ENCODE results near the gene GUCY1A1. TPM values are rescaled to one million over a fixed set of nuclear protein-coding genes. Genes with fewer than 3 reads are reported as not detected.

The GUCY1A1 gene
- total and polyA plus RNA-seq, 7 donors, result 1.2 to 254 (median 87.5) TPM

- no peak for TF ChIP-seq POLR2A (IDR thresholded peaks at IDR 0.05)
- TF ChIP-seq EP300 (IDR thresholded peaks at IDR 0.05), result no peak
- H3K4me1 ChIP-seq, result peaks cover 0 to 62% (median 47%) of the 10 kb centered on the region in 4 donors
- 18 to 56% methylated on average over 2 of the region's 2 CpGs for WGBS, 2 donors
Measured at GRCh38 chr4:155769090-155769489, 102.4 kb downstream of the GUCY1A1 start.

GRCh38 chr4:155772459-155773195, 106.0 kb downstream of the GUCY1A1 start:
- intact Hi-C loops (cut with DNase I), result loop anchor here (10.0 kb wide), 1 partner anchor 248 kb away; no protein-coding TSS in a partner anchor
- peak overlapping the region; percentile 42 to 78 (median 72) for H3K27ac ChIP-seq
- 89 to 90% methylated on average over 8 of the region's 8 CpGs for WGBS, 2 donors
- H3K4me1 ChIP-seq, result peaks cover 0 to 45% (median 32%) of the 10 kb centered on the region in 4 donors
- no peaks in the 10 kb centered on the region for H3K9me3 ChIP-seq
- H3K4me3 ChIP-seq, result no peak overlapping the region
- TF ChIP-seq POLR2AphosphoS5 (IDR thresholded peaks at IDR 0.05), result peak in 1 of 4 donors; percentile 44
- no peak for TF ChIP-seq EP300 (IDR thresholded peaks at IDR 0.05)
- peaks cover 0 to 22% (median 5%) of the 10 kb centered on the region in 4 donors for H3K36me3 ChIP-seq
- no peak for DNase-seq
- H3K27me3 ChIP-seq, result no peaks in the 10 kb centered on the region

More at GRCh38 chr4:155769090-155769489, 102.4 kb downstream of the GUCY1A1 start:
- no peak for DNase-seq
- H3K4me3 ChIP-seq, result no peak overlapping the region
- peak overlapping the region in 2 of 4 donors; percentile 29 to 30 for H3K27ac ChIP-seq
- H3K9me3 ChIP-seq, result no peaks in the 10 kb centered on the region
- H3K27me3 ChIP-seq, result no peaks in the 10 kb centered on the region
- intact Hi-C loops (cut with DNase I), result no loop called here
- H3K36me3 ChIP-seq, result no peaks in the 10 kb centered on the region

DNA sequence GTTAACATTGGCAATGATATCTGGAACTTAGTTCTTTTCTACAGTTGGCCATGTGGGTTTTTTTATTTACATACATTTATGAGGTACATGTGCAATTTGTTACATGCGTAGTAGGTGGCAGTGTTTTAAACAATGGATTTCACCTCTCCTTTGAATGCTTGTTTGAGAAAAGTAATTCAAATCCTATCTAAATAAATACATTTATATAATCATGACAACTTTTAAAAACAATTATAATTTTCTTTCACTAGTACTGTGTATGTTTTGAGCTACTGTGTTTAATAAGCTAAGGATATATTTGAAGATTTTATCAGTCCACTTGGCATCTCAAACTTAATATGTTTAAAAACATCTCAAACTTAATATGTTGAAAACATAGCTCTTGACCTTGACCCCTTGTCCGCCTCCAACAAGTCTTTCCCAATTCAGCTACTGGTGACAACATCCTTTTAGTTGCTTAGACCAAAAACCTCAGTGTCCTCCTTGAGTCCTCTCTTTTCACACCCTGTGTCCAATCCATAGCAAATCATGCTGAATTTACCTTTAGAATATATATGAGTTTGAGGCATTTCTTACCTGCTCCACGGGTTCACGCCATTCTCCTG, 106.7 kb downstream of the GUCY1A1 start:
- H3K27ac ChIP-seq, result peak overlapping the region; percentile 42 to 78 (median 72)

GRCh38 chr4:155774033-155774432, 107.4 kb downstream of the GUCY1A1 start:
- Histone ChIP-seq H3K27me3 (no peaks in the 10 kb centered on the region), H3K9me3 (no peaks in the 10 kb centered on the region), H3K4me3 (no peak overlapping the region), H3K36me3 (peaks cover 0 to 22% (median 5%) of the 10 kb centered on the region in 4 donors), H3K4me1 (peaks cover 0 to 53% (median 44%) of the 10 kb centered on the region in 4 donors), H3K27ac (peak overlapping the region in 3 of 4 donors; percentile 71 to 78 (median 73))
- no peak for TF ChIP-seq EP300 (IDR thresholded peaks at IDR 0.05)
- TF ChIP-seq POLR2AphosphoS5 (IDR thresholded peaks at IDR 0.05), result no peak
- TF ChIP-seq POLR2A (IDR thresholded peaks at IDR 0.05), result no peak
- no peak for TF ChIP-seq CTCF (IDR thresholded peaks at IDR 0.05)
- intact Hi-C loops (cut with DNase I), result loop anchor here (10.0 kb wide), 1 partner anchor 249 kb away; no protein-coding TSS in a partner anchor
- WGBS, 2 donors, result 82 to 84% methylated on average over 4 of the region's 4 CpGs
- DNase-seq, result no peak

More for the DNA sequence above, 106.7 kb downstream of the GUCY1A1 start:
- intact Hi-C loops (cut with DNase I), result loop anchor here (10.0 kb wide), 1 partner anchor 248 kb away; no protein-coding TSS in a partner anchor
- H3K4me3 ChIP-seq, result no peak overlapping the region
- no peaks in the 10 kb centered on the region for H3K9me3 ChIP-seq
- H3K27me3 ChIP-seq, result no peaks in the 10 kb centered on the region
- peak; percentile 73 for DNase-seq
- peak in 3 of 4 donors; percentile 5 to 55 (median 13) for TF ChIP-seq POLR2AphosphoS5 (IDR thresholded peaks at IDR 0.05)
- no peak for TF ChIP-seq EP300 (IDR thresholded peaks at IDR 0.05)
- TF ChIP-seq POLR2A (IDR thresholded peaks at IDR 0.05), result no peak
- TF ChIP-seq CTCF (IDR thresholded peaks at IDR 0.05), result no peak
- WGBS, 2 donors, result 78 to 87% methylated on average over 4 of the region's 4 CpGs
- H3K4me1 ChIP-seq, result peaks cover 0 to 51% (median 39%) of the 10 kb centered on the region in 4 donors
- peaks cover 0 to 22% (median 5%) of the 10 kb centered on the region in 4 donors for H3K36me3 ChIP-seq

DNA sequence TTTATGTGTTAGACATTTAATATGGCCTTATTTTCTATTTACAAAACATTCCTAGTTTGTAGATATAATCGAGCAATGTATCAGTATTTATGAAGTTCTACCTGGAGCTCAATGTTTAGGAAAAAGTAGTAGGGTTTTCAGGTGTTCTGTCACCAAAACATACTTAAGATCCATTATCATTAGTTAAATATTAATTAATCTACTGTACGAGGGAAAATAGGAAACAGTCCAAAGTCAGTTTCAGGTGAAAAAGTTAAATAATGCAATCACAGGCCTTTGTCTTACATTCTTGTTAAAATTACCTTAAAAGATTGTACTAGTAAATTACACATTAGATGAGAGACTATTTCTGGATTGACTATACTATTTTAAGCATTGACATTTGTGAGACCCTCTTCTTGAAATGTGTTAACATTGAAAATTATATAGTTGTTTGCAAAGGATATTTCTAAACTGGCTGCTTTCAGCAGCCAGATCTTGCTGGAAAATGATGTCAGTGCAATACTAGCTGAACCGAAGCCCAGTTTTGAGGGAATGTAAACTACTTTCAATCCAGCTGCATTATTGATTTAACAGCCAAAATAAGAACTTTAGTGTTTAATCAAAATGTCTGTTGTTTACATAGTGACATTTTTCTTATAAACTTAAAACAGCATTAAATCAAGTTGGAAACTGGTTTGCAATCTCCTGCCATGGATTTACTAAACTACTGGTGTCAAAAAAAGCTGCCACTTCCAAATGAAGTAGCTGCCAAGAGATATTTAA, 111.5 kb downstream of the GUCY1A1 start:
- 30 to 59% methylated on average over 3 of the region's 3 CpGs for WGBS, 2 donors
- Histone ChIP-seq H3K4me1 (peaks cover 0 to 57% (median 50%) of the 10 kb centered on the region in 4 donors), H3K9me3 (no peaks in the 10 kb centered on the region), H3K36me3 (peaks cover 0 to 22% (median 5%) of the 10 kb centered on the region in 4 donors), H3K27me3 (no peaks in the 10 kb centered on the region), H3K27ac (peak overlapping the region; percentile 53 to 77 (median 70)), H3K4me3 (no peak overlapping the region)
- intact Hi-C loops (cut with DNase I), result loop anchor here (10.0 kb wide), 1 partner anchor 253 kb away; no protein-coding TSS in a partner anchor
- DNase-seq, result no peak
- TF ChIP-seq POLR2A (IDR thresholded peaks at IDR 0.05) (no peak), POLR2AphosphoS5 (IDR thresholded peaks at IDR 0.05) (peak; percentile 26 to 83 (median 68)), CTCF (IDR thresholded peaks at IDR 0.05) (no peak), EP300 (IDR thresholded peaks at IDR 0.05) (peak in 3 of 4 donors; percentile 19 to 40 (median 38))

Data from sigmoid colon (tissue), 7 donors.